AG04449 (cell line): ENCODE measurements around the gene MYF5.

Experiments
- CTCF ChIA-PET: fragments of 350-600 bp; formaldehyde crosslinking; extraction: SDS; loops from one replicate; lab custom pipeline; 2021; ENCODE audit warnings: antibody characterized with exemption; lab: Yijun Ruan, JAX
- POLR2A ChIA-PET: fragments of 400-600, 350-600 bp; formaldehyde crosslinking; extraction: SDS; loops from one replicate; lab custom pipeline; 2020; ENCODE audit warnings: antibody characterized with exemption, inconsistent platforms; lab: Yijun Ruan, JAX
- DNase-seq: peaks from one replicate; pipeline ENCODE4 v3.0.0-alpha.2; 2010; ENCODE audit warnings: low read depth, low spot score
- H3K4me3 ChIP-seq: 2 replicates; pipeline ENCODE4 v1.5.1; 2011; ENCODE audit warnings: low read depth, mild to moderate bottlenecking, control low read depth, low read length
- CTCF ChIP-seq: IDR thresholded peaks from one replicate; pipeline ENCODE4 v1.5.1; 2011; ENCODE audit warnings: mild to moderate bottlenecking, moderate library complexity, low read length, control low read depth, inconsistent platforms; ENCODE audit not compliant: insufficient read depth; ENCODE audit errors: missing control alignments

The MYF5 gene

GRCh38 chr12:80681287-80681686, 35.4 kb upstream of the MYF5 start:
- ChIA-PET CTCF (interaction anchor here (1.2 kb wide), 2 partner anchors 8 to 368 kb away, joined by 3 to 5 read pairs; no protein-coding TSS in a partner anchor), POLR2A (no interaction called here)

GRCh38 chr12:80681786-80682185, 34.9 kb upstream of the MYF5 start:
- ChIA-PET POLR2A (no interaction called here), CTCF (interaction anchor here (1.2 kb wide), 2 partner anchors 9 to 369 kb away, joined by 3 to 5 read pairs; no protein-coding TSS in a partner anchor)
- TF ChIP-seq CTCF = no peak
- no peak for DNase-seq
- H3K4me3 ChIP-seq = no peak overlapping the region

More at GRCh38 chr12:80681287-80681686, 35.4 kb upstream of the MYF5 start:
- no peak overlapping the region for H3K4me3 ChIP-seq
- DNase-seq = no peak
- no peak for TF ChIP-seq CTCF

- no peak for TF ChIP-seq CTCF
- CTCF ChIA-PET = no interaction called here
- H3K4me3 ChIP-seq = no peak overlapping the region
- DNase-seq = no peak
- POLR2A ChIA-PET = no interaction called here
Measured at GRCh38 chr12:80684077-80684495, 32.6 kb upstream of the MYF5 start.

- no peak for TF ChIP-seq CTCF
- POLR2A ChIA-PET = no interaction called here
- CTCF ChIA-PET = interaction anchor here (1.2 to 1.4 kb wide), 2 partner anchors 11 to 13 kb away, joined by 3 to 4 read pairs; no protein-coding TSS in a partner anchor
- no peak overlapping the region for H3K4me3 ChIP-seq
- no peak for DNase-seq
Measured at GRCh38 chr12:80690090-80690489, 26.6 kb upstream of the MYF5 start.

- no peak for DNase-seq
- H3K4me3 ChIP-seq = no peak overlapping the region
- ChIA-PET CTCF (interaction anchor here (1.2 to 1.4 kb wide), 2 partner anchors 11 to 13 kb away, joined by 3 to 4 read pairs; no protein-coding TSS in a partner anchor), POLR2A (no interaction called here)
- TF ChIP-seq CTCF = no peak
Measured at GRCh38 chr12:80690513-80690912, 26.2 kb upstream of the MYF5 start.

- no peak overlapping the region for H3K4me3 ChIP-seq
- TF ChIP-seq CTCF = no peak
- CTCF ChIA-PET = no interaction called here
- no peak for DNase-seq
- POLR2A ChIA-PET = no interaction called here
Measured at GRCh38 chr12:80692114-80692513, 24.6 kb upstream of the MYF5 start.
